ENCODE measurements around the gene FSTL5. TPM values are rescaled to one million over a fixed set of nuclear protein-coding genes. Genes with fewer than 3 reads are reported as not detected.

FSTL5 gene
- total and polyA plus RNA-seq, 2 donors (not counting 3 experiments of a cell fraction or from before 2014, with no cell fraction given) = 1.3 to 1.9 TPM

DNA sequence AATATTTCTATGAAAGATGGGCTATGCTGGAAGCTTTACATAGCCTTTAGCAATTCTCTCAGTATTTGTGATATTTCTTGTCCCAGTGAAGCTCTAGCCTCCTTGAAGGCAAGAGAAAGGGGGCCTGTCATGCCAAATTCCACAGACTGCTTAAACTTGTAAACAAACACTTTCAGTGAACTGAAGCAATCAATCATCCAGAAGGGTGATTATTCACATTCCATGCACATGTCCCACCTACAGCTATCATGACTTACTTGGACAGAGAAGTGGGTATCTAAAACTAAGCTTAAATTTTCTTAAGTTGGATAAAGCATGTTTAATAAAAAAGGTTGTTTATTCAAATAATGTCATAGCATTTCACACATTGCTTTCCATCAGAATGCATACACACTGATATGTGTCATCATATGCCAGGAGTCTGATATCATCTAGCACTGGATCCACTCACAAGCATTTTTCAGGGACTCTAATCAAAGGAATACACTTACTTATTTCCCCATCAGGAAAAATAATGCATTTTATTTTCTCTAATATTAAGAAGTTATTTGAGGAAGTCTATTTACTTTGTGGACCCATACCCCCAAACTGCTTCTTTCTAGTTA is 1.2 kb upstream of the FSTL5 start:
- POLR2A ChIA-PET = no interaction called here
- dilution Hi-C loops (cut with MboI; ENCODE audit: extremely low pct_ligation_motif_present, low sequenced_read_pairs) = no loop called here
- H3K4me2 ChIP-seq (ENCODE audit: insufficient read depth, low read length) = peak overlapping the region; percentile 94
- DNase-seq (ENCODE audit: low read depth, low spot score) (peak; percentile 8), FAIRE-seq (no peak)
- intact Hi-C loops (cut with micrococcal nuclease) = loop anchor here (1.0 to 10.0 kb wide), 5 partner anchors 228 to 718 kb away; no protein-coding TSS in a partner anchor
- H2AFZ ChIP-seq (ENCODE audit: low read depth, low read length) = no peak overlapping the region
- H4K20me1 ChIP-seq (replicated peaks; ENCODE audit: control insufficient read depth, extremely low read depth, insufficient read depth, low read length) = no peaks in the 10 kb centered on the region
- no peaks in the 10 kb centered on the region for H3K79me2 ChIP-seq (ENCODE audit: control insufficient read depth, insufficient read depth, low read length)
- TF ChIP-seq, protein P1, sequence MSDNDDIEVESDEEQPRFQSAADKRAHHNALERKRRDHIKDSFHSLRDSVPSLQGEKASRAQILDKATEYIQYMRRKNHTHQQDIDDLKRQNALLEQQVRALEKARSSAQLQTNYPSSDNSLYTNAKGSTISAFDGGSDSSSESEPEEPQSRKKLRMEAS (IDR thresholded peaks at IDR 0.05; ENCODE audit: insufficient read depth, insufficient read length) = no peak
- TF ChIP-seq JUN (IDR thresholded peaks at IDR 0.05; ENCODE audit: borderline replicate concordance, insufficient read depth, insufficient read length, low read depth) (no peak), EZH2 (IDR thresholded peaks at IDR 0.05; ENCODE audit: borderline replicate concordance, low read depth, low read length, severe bottlenecking) (no peak), FOS (IDR thresholded peaks at IDR 0.05; ENCODE audit: borderline replicate concordance, insufficient read depth, low read length) (no peak), POLR2A (IDR thresholded peaks at IDR 0.05; ENCODE audit: low read depth, low read length) (no peak), GATA2 (IDR thresholded peaks at IDR 0.05; ENCODE audit: insufficient read depth, insufficient read length, low read depth, low read length) (no peak), MYC (IDR thresholded peaks at IDR 0.05; ENCODE audit: low read depth, low read length) (no peak), POLR2AphosphoS5 (IDR thresholded peaks at IDR 0.05; ENCODE audit: insufficient read depth, low read depth, low read length) (no peak)
- TF ChIP-seq, protein P2, sequence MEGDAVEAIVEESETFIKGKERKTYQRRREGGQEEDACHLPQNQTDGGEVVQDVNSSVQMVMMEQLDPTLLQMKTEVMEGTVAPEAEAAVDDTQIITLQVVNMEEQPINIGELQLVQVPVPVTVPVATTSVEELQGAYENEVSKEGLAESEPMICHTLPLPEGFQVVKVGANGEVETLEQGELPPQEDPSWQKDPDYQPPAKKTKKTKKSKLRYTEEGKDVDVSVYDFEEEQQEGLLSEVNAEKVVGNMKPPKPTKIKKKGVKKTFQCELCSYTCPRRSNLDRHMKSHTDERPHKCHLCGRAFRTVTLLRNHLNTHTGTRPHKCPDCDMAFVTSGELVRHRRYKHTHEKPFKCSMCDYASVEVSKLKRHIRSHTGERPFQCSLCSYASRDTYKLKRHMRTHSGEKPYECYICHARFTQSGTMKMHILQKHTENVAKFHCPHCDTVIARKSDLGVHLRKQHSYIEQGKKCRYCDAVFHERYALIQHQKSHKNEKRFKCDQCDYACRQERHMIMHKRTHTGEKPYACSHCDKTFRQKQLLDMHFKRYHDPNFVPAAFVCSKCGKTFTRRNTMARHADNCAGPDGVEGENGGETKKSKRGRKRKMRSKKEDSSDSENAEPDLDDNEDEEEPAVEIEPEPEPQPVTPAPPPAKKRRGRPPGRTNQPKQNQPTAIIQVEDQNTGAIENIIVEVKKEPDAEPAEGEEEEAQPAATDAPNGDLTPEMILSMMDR (IDR thresholded peaks at IDR 0.05; ENCODE audit: extremely low read depth in 1 of 2, insufficient read depth in 1 of 2, low read depth in 1 of 2, low read length in 2 of 2) = no peak
- peaks cover 13% of the 10 kb centered on the region for H3K4me1 ChIP-seq (ENCODE audit: control insufficient read depth, extremely low read depth, insufficient read depth, low read length)
- H3K27me3 ChIP-seq (ENCODE audit: control insufficient read depth in 2 of 2, insufficient read depth in 2 of 2, low read length in 2 of 2) = peaks cover 0 to 1% of the 10 kb centered on the region in 2 experiments
- no TSS peak for BruUV-seq (replicated peaks)
- H3K27ac ChIP-seq (ENCODE audit: insufficient read depth, low read depth, low read length) = no peak overlapping the region
- H3K4me3 ChIP-seq (replicated peaks in 1 of 3; ENCODE audit: insufficient read depth in 1 of 3, low read depth in 1 of 3, low read length in 3 of 3) = peak overlapping the region in 1 of 3 experiments; percentile 79
- CTCF ChIA-PET = interaction anchor here (0.6 to 2.3 kb wide), 6 partner anchors 229 to 911 kb away, joined by 3 to 5 read pairs (median 4); no protein-coding TSS in a partner anchor
- H3K9ac ChIP-seq (replicated peaks; ENCODE audit: extremely low read depth, insufficient read depth, low read length) = no peak overlapping the region
- no peaks in the 10 kb centered on the region for H3K9me1 ChIP-seq (replicated peaks; ENCODE audit: control insufficient read depth, extremely low read depth, insufficient read depth, low read length)
- no peaks in the 10 kb centered on the region for H3K36me3 ChIP-seq (ENCODE audit: control insufficient read depth in 2 of 2, extremely low read depth in 1 of 2, insufficient read depth in 2 of 2, low read length in 2 of 2)
- no peaks in the 10 kb centered on the region for H3K9me3 ChIP-seq (replicated peaks; ENCODE audit: control insufficient read depth, insufficient read depth, low read length)

Data from endothelial cell of umbilical vein (primary cell).